Right ventricle myocardium inferior (tissue), 1 donor: ENCODE results near the gene DROSHA. TPM values are rescaled to one million over a fixed set of nuclear protein-coding genes. Genes with fewer than 3 reads are reported as not detected.
"Not testable (repeated sequence)": the region's sequence is repeated elsewhere in the genome, so short reads cannot be mapped to it uniquely, and the experiment has no call there.

Experiments
- ATAC-seq: fragments of 200-7000 bp; cut with Tn5 transposase; one replicate; pipeline ENCODE4 v1.9.1; 2020; ENCODE audit warnings: mild to moderate bottlenecking, moderate library complexity
- DNase-seq: peaks from one replicate; pipeline ENCODE4 v3.0.0; 2021; ENCODE audit errors: missing footprints
- intact Hi-C: fragments of 100-400 bp; cut with DNase I; formaldehyde crosslinking; loops from one replicate; pipeline ENCODE4 v1.11.0; 2022
- total RNA-seq: library from RNA; stranded (reverse); fragmentation: NEBNext Ultra II Directional; extraction: Animal tissue kit (Norgen Biotek cat#: 25700); gene quantifications from one replicate; pipeline ENCODE4 v1.2.1, GENCODE V29; 2021
- donor health status: DM: no; HTN: yes; CAD: no; lungs with severe emphysema.

The DROSHA gene
- total RNA-seq, 1 donor from 2014 or later = 30.3 TPM

- intact Hi-C loops = no loop called here
- ATAC-seq (no peak), DNase-seq (no peak)
Measured at GRCh38 chr5:31362931-31363568, 168.8 kb downstream of the DROSHA start.

- DNase-seq (no peak), ATAC-seq (no peak)
- intact Hi-C loops = no loop called here
Measured at GRCh38 chr5:31362529-31362900, 169.4 kb downstream of the DROSHA start.

GRCh38 chr5:31361704-31362528, 170.0 kb downstream of the DROSHA start:
- DNase-seq, intact Hi-C loops, ATAC-seq: not testable (repeated sequence)

- DNase-seq (no peak), ATAC-seq (peak; percentile 42)
- intact Hi-C loops = no loop called here
Measured at GRCh38 chr5:31361234-31361633, 170.7 kb downstream of the DROSHA start.

GRCh38 chr5:31359839-31360238, 172.1 kb downstream of the DROSHA start:
- ATAC-seq (no peak), DNase-seq (no peak)
- intact Hi-C loops = no loop called here

GRCh38 chr5:31357038-31357437, 174.9 kb downstream of the DROSHA start:
- ATAC-seq = no peak
- intact Hi-C loops = no loop called here
- DNase-seq = no peak

- DNase-seq = no peak
- no peak for ATAC-seq
- intact Hi-C loops = no loop called here
Measured at GRCh38 chr5:31355337-31355736, 176.6 kb downstream of the DROSHA start.

Other genes with a start within 250 kb of the DROSHA start
- 19.4 TPM for gene C5orf22, start 208 bp upstream of the DROSHA start, total RNA-seq
- 59.4 TPM for gene PDZD2, start 107.0 kb upstream of the DROSHA start, total RNA-seq